ENCODE measurements around the gene TSHZ1. TPM values are rescaled to one million over a fixed set of nuclear protein-coding genes. Genes with fewer than 3 reads are reported as not detected.
"Not testable (repeated sequence)": the region's sequence is repeated elsewhere in the genome, so short reads cannot be mapped to it uniquely, and the experiment has no call there.

TSHZ1 gene
- total and polyA plus RNA-seq, 4 donors, result 6.2 to 19.9 (median 11.2) TPM

GRCh38 chr18:75322206-75322605 is 111.6 kb downstream of the TSHZ1 start:
- no peak overlapping the region for H3K9ac ChIP-seq (ENCODE audit: insufficient read depth in 1 of 2, low read length in 2 of 2)

GRCh38 chr18:75323821-75324585 is 113.4 kb downstream of the TSHZ1 start:
- WGBS, 2 donors, result 68 to 80% methylated on average over 8 of the region's 8 CpGs
- no peak overlapping the region for H3K27ac ChIP-seq (ENCODE audit: low read depth in 1 of 2, low read length in 1 of 2)
- no peaks in the 10 kb centered on the region for H3K27me3 ChIP-seq (ENCODE audit: control insufficient read depth in 3 of 3, insufficient read depth in 3 of 3, low read length in 2 of 3)
- ATAC-seq (ENCODE audit: insufficient read depth, low FRiP score) (no peak), DNase-seq (no peak)
- H3K9me3 ChIP-seq (ENCODE audit: control insufficient read depth in 4 of 4, insufficient read depth in 3 of 4, low read length in 3 of 4), result peaks cover 0 to 10% (median under 1%) of the 10 kb centered on the region in 4 donors
- no peaks in the 10 kb centered on the region for H3K36me3 ChIP-seq (ENCODE audit: control insufficient read depth in 4 of 4, insufficient read depth in 4 of 4, low read length in 4 of 4)
- H3K9ac ChIP-seq (ENCODE audit: insufficient read depth in 1 of 2, low read length in 2 of 2), result no peak overlapping the region
- no peak overlapping the region for H3K4me3 ChIP-seq
- TF ChIP-seq CTCF (IDR thresholded peaks at IDR 0.05; ENCODE audit: control extremely low read depth, extremely low read depth), result no peak
- peaks cover 0 to 3% (median 0%) of the 10 kb centered on the region in 5 donors for H3K4me1 ChIP-seq (ENCODE audit: control insufficient read depth in 5 of 5, insufficient read depth in 5 of 5, low read length in 5 of 5)

More at GRCh38 chr18:75322206-75322605, 111.6 kb downstream of the TSHZ1 start:
- Histone ChIP-seq H3K27ac (ENCODE audit: low read depth in 1 of 2, low read length in 1 of 2) (no peak overlapping the region), H3K4me1 (ENCODE audit: control insufficient read depth in 5 of 5, insufficient read depth in 5 of 5, low read length in 5 of 5) (peaks cover 0 to 3% (median 0%) of the 10 kb centered on the region in 5 donors), H3K27me3 (ENCODE audit: control insufficient read depth in 3 of 3, insufficient read depth in 3 of 3, low read length in 2 of 3) (no peaks in the 10 kb centered on the region), H3K4me3 (no peak overlapping the region), H3K9me3 (ENCODE audit: control insufficient read depth in 4 of 4, insufficient read depth in 3 of 4, low read length in 3 of 4) (peaks cover 0 to 3% (median under 1%) of the 10 kb centered on the region in 4 donors), H3K36me3 (ENCODE audit: control insufficient read depth in 4 of 4, insufficient read depth in 4 of 4, low read length in 4 of 4) (no peaks in the 10 kb centered on the region)
- no peak for TF ChIP-seq CTCF (IDR thresholded peaks at IDR 0.05; ENCODE audit: control extremely low read depth, extremely low read depth)
- ATAC-seq (ENCODE audit: insufficient read depth, low FRiP score) (no peak), DNase-seq (no peak)
- WGBS, 2 donors, result 94 to 95% methylated on average over 11 of the region's 11 CpGs

- H3K9ac ChIP-seq (ENCODE audit: insufficient read depth in 1 of 2, low read length in 2 of 2), result no peak overlapping the region
- DNase-seq (no peak), ATAC-seq (ENCODE audit: insufficient read depth, low FRiP score) (no peak)
- no peak for TF ChIP-seq CTCF (IDR thresholded peaks at IDR 0.05; ENCODE audit: control extremely low read depth, extremely low read depth)
- no peak overlapping the region for H3K27ac ChIP-seq (ENCODE audit: low read depth in 1 of 2, low read length in 1 of 2)
- peaks cover 0 to 10% (median under 1%) of the 10 kb centered on the region in 4 donors for H3K9me3 ChIP-seq (ENCODE audit: control insufficient read depth in 4 of 4, insufficient read depth in 3 of 4, low read length in 3 of 4)
- H3K27me3 ChIP-seq (ENCODE audit: control insufficient read depth in 3 of 3, insufficient read depth in 3 of 3, low read length in 2 of 3), result no peaks in the 10 kb centered on the region
- H3K4me1 ChIP-seq (ENCODE audit: control insufficient read depth in 5 of 5, insufficient read depth in 5 of 5, low read length in 5 of 5), result peaks cover 0 to 3% (median 0%) of the 10 kb centered on the region in 5 donors
- no peaks in the 10 kb centered on the region for H3K36me3 ChIP-seq (ENCODE audit: control insufficient read depth in 4 of 4, insufficient read depth in 4 of 4, low read length in 4 of 4)
- H3K4me3 ChIP-seq, result no peak overlapping the region
- 88 to 91% methylated on average over 2 of the region's 2 CpGs for WGBS, 2 donors
Observed at GRCh38 chr18:75324686-75325257, 114.2 kb downstream of the TSHZ1 start.

GRCh38 chr18:75329753-75330152 is 119.2 kb downstream of the TSHZ1 start:
- not testable (repeated sequence) for ATAC-seq (ENCODE audit: insufficient read depth, low FRiP score); H3K4me1 ChIP-seq (ENCODE audit: control insufficient read depth in 5 of 5, insufficient read depth in 5 of 5, low read length in 5 of 5); H3K4me3 ChIP-seq; H3K9ac ChIP-seq (ENCODE audit: insufficient read depth in 1 of 2, low read length in 2 of 2); DNase-seq; H3K27me3 ChIP-seq (ENCODE audit: control insufficient read depth in 3 of 3, insufficient read depth in 3 of 3, low read length in 2 of 3); H3K9me3 ChIP-seq (ENCODE audit: control insufficient read depth in 4 of 4, insufficient read depth in 3 of 4, low read length in 3 of 4); H3K36me3 ChIP-seq (ENCODE audit: control insufficient read depth in 4 of 4, insufficient read depth in 4 of 4, low read length in 4 of 4); H3K27ac ChIP-seq (ENCODE audit: low read depth in 1 of 2, low read length in 1 of 2)
- 93 to 96% methylated on average over 2 of the region's 2 CpGs for WGBS, 2 donors
